ENCODE measurements around the gene ESRRB.

- TF ChIP-seq CTCF (conservative IDR thresholded peaks at IDR 0.05; ENCODE audit: low read length) (peak; percentile 47), EZH2phosphoT487 (IDR thresholded peaks at IDR 0.05; ENCODE audit: borderline replicate concordance, low read depth, low read length) (no peak)
Observed at GRCh38 chr14:76514213-76514998, 138.5 kb downstream of the ESRRB start.
